Measurements from ENCODE around the gene IQGAP2. TPM values are rescaled to one million over a fixed set of nuclear protein-coding genes. Genes with fewer than 3 reads are reported as not detected.

IQGAP2 gene
- total and polyA plus RNA-seq, 9 of the 15 experiments (the other 6 are each of a cell fraction or from before 2014, with no cell fraction given) = 8.7 to 23.2 (median 17.4) TPM

DNA sequence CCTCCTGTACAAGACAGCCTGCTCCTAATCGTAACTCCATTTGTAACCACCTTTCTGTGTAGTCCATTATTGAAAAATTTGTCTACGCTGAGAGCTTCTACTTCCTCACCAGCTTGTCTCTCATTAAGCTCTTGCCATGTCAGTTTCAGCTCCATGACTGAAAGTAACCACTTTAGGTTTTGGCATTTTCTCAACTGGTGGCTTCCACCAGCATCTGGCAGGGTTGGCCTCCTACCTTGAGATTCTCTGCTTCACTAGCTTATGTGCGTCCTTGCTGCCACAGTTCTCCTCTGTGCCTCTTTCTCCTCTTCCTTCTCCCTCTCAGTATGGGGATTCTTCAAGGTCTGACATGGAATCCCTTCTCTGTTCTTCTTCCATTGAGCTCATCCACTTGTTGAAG is 188.3 kb downstream of the IQGAP2 start:
- FAIRE-seq (no peak), DNase-seq (ENCODE audit: extremely low read depth in 1 of 4, low spot score in 3 of 4) (no peak), ATAC-seq (no peak)
- Histone ChIP-seq H3K9me3 (replicated peaks; ENCODE audit: control insufficient read depth, insufficient read depth, low read depth, low read length) (no peaks in the 10 kb centered on the region), H2AFZ (ENCODE audit: low read depth, low read length) (no peak overlapping the region), H3K27me3 (ENCODE audit: control insufficient read depth in 2 of 2, insufficient read depth in 2 of 2, low read length in 2 of 2) (no peaks in the 10 kb centered on the region), H3K79me2 (ENCODE audit: control insufficient read depth, insufficient read depth, low read length) (no peaks in the 10 kb centered on the region), H4K20me1 (replicated peaks; ENCODE audit: control insufficient read depth, insufficient read depth, low read length) (no peaks in the 10 kb centered on the region), H3K36me3 (ENCODE audit: control insufficient read depth, insufficient read depth, low read length) (no peaks in the 10 kb centered on the region), H3K27ac (ENCODE audit: extremely low read depth, low read depth, low read length) (no peak overlapping the region), H3K9ac (ENCODE audit: insufficient read depth in 1 of 2, low read depth in 2 of 2, low read length in 2 of 2) (no peak overlapping the region), H3K4me1 (replicated peaks in 1 of 2; ENCODE audit: control insufficient read depth in 2 of 2, insufficient read depth in 2 of 2, low read length in 2 of 2) (no peaks in the 10 kb centered on the region), H3K9me1 (ENCODE audit: control insufficient read depth, insufficient read depth, low read length) (no peaks in the 10 kb centered on the region), H3K4me3 (no peak overlapping the region), H3K4me2 (ENCODE audit: insufficient read depth, low read length) (no peak overlapping the region)
- TF ChIP-seq DPF2 (IDR thresholded peaks at IDR 0.05) = no peak
- TF ChIP-seq ZNF444 (CRISPR knock-in tag; IDR thresholded peaks at IDR 0.05) = no peak
- TF ChIP-seq FOXP1 (CRISPR knock-in tag; IDR thresholded peaks at IDR 0.05) = no peak
- TF ChIP-seq NCOA2 (IDR thresholded peaks at IDR 0.05; ENCODE audit: partially characterized antibody in 2 of 2) = no peak
- no peak for TF ChIP-seq POLR3G (IDR thresholded peaks at IDR 0.05; ENCODE audit: extremely low read depth, insufficient read length, insufficient replicate concordance)
- TF ChIP-seq HMG20A (CRISPR knock-in tag; conservative IDR thresholded peaks at IDR 0.05) = no peak
- TF ChIP-seq POLR2H (tag; IDR thresholded peaks at IDR 0.05; ENCODE audit: low read depth) = no peak
- TF ChIP-seq POLR2B (IDR thresholded peaks at IDR 0.05; ENCODE audit: low read depth, partially characterized antibody) = no peak
- TF ChIP-seq ZBED1 (IDR thresholded peaks at IDR 0.05) = no peak
- TF ChIP-seq NR0B1 (IDR thresholded peaks at IDR 0.05; ENCODE audit: partially characterized antibody) = no peak
- TF ChIP-seq STAT5B (CRISPR knock-in tag; IDR thresholded peaks at IDR 0.05) = no peak
- TF ChIP-seq RUNX1 (IDR thresholded peaks at IDR 0.05; ENCODE audit: low read depth) = no peak
- TF ChIP-seq C11orf30 (IDR thresholded peaks at IDR 0.05; ENCODE audit: low read depth) = no peak
- TF ChIP-seq ZNF146 (CRISPR knock-in tag; IDR thresholded peaks at IDR 0.05; ENCODE audit: unreplicated experiment) = no peak
- no peak for TF ChIP-seq STAT5A (IDR thresholded peaks at IDR 0.05; ENCODE audit: borderline replicate concordance, low read length)
- TF ChIP-seq CHD4 (IDR thresholded peaks at IDR 0.05; ENCODE audit: insufficient read depth, insufficient replicate concordance, low read depth, low read length, poor library complexity, severe bottlenecking) = no peak
- 70% methylated on average over 3 of the region's 3 CpGs for WGBS (ENCODE audit: insufficient coverage, low coverage, missing lambda C conversion rate)
- intact Hi-C loops (cut with micrococcal nuclease) (no loop called here), in situ Hi-C loops (cut with MboI) (no loop called here)
- POLR2A ChIA-PET = interaction anchor here (1.3 kb wide), 1 partner anchor 183 kb away, joined by 3 read pairs; no protein-coding TSS in a partner anchor
- BruUV-seq (replicated peaks) = no TSS peak
- CTCF ChIA-PET (ENCODE audit: low intra/inter-chr PET ratio) = no interaction called here
